Brain pericyte (primary cell): ENCODE results near the gene C3AR1.
"Not testable (repeated sequence)": the region's sequence is repeated elsewhere in the genome, so short reads cannot be mapped to it uniquely, and the experiment has no call there.

ENCODE experiments used
- DNase-seq: peaks from one replicate; pipeline ENCODE4 v3.0.0-alpha.2; 2012; ENCODE audit warnings: low read depth, low spot score

C3AR1 gene

DNA sequence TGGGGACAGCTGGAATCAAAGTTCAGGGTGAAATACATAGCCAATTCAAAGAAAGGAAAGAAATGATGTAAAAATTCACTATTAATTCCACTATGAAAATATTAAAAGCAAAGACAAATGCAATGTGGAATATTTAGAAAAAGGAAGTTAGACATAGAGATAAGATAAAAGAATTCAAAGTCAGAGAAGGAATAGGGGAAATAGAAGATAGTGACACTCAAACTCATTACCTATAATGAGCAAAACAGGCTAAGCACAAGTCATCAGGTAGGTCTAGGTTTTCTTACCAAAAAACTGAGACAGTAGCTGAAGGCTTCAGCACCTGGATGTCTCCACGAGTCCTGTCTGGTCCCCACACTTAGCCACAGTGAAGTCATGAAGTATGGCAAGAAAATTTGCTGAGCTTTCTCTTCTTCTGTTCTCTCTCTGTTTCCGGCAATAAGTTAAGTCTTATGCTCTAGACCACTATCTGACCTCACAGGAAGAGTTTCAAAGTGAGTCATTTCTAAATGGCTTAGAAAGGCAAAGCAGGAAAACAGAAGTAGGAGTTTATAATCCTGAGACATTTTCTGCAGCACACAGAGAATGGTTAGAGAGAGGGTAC lies at the start of gene C3AR1:
Gene C3AR1 (minus strand): TSS at position 369 of the 604 bp plus-strand sequence. CDS start 6,174 bp downstream, outside the sequence.
- DNase-seq: no peak

DNA sequence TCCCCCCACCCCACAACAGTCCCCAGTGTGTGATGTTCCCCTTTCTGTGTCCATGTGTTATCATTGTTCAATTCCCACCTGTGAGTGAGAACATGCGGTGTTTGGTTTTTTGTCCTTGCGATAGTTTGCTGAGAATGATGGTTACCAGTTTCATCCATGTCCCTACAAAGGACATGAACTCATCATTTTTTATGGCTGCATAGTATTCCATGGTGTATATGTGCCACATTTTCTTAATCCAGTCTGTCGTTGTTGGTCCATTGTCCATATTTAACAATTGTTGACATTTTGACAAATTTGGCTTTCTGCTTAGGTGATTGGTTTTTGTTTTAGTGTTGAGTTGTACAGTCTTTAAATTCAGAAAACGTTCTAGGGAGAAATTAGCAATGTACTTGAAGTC lies 47.0 kb upstream of the C3AR1 start:
- not testable (repeated sequence) for DNase-seq

DNA sequence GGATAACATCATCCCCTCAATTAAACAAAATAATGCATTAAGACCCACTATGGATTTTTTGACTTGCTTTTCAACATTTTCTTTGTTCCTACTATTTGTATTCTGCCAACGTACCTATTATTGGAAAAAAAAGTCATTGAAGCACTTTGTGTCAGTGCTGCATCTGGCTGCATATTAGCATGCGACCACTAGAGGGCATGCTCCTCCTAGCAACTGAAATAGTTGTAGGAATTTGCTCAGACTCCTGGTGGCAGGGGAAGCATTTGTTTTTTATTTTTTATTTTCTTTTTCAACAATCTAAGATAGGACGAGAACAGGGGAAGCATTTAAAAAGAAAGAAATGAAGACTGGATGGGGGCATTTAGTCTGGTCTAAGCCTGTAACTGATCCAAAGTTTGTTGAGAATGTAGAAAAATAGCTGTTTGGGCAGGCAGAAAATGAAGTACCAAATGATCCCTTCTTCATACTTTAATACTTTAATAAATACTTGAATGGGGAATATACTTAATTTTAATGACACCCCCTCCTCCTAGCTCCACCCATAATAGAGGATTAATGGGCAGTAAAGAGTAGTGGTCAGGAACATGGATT lies 42.7 kb upstream of the C3AR1 start:
- DNase-seq: peak; percentile 39

DNA sequence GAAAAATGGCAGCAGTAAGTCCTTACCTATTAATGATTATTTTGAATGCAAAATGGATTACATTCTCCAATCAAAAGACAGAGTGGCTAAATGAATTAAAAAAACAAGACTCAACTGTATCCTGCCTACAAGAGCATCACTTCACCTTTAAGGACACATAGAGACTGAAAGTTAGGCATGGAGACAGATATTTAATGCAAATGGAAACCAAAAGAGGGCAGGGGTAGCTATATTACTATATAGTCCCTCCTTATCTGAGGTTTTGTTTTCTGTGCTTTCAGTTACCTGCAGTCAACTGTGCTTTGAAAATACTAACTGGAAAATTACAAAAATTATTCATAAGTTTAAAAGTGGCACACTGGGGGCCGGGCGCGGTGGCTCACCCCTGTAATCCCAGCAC lies 33.1 kb upstream of the C3AR1 start:
- no peak for DNase-seq

DNA sequence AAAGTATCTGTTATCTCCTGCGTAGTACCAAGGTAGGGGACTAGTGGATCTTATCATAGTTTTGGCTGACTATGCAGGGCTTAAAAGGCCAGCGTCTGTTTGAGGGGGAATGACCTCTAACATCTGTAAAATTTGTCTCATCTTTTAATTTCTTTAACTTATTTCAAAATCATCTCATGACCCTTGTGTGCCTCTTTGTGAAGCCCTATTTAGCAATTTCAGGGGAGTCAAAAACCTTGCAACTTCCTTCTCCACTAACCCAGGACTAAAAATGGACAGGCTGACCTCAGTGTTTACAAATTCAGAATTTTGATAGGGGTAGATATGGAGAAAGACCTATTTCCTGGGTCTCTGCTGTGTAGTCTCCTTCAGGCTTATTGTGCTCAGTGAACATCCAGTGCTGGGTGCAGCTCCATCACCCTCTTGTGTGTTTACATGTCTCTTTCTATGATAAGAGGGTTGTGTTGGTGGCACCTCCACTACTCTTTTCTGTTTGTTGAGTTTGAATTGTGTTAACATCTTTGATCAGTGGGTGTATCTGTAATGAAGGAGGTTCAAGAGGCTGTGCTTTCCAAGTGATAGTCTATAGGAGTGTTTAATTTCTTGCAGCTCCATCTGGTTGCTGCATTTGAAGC lies 30.2 kb upstream of the C3AR1 start:
- no peak for DNase-seq

GRCh38 chr12:8093291-8093690 lies 27.1 kb upstream of the C3AR1 start:
- no peak for DNase-seq

DNA sequence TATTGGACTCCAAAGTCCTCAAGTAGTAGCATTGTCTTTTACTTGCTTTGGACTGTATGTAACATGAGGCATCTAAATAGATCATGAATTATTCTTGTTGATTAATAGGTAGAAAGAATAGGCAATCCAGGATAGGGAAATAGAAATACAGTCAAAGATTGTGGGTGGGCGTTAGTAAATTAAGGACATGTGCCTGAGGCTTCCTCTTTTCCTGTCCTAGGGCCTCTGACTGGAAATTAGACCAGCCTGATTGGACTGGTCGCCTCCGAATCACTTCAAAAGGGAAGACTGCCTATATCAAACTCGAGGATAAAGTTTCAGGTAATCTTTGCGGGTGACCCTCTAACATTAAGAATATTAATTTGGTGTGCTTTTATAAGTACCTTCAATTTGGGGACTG lies 23.6 kb upstream of the C3AR1 start:
- no peak for DNase-seq

DNA sequence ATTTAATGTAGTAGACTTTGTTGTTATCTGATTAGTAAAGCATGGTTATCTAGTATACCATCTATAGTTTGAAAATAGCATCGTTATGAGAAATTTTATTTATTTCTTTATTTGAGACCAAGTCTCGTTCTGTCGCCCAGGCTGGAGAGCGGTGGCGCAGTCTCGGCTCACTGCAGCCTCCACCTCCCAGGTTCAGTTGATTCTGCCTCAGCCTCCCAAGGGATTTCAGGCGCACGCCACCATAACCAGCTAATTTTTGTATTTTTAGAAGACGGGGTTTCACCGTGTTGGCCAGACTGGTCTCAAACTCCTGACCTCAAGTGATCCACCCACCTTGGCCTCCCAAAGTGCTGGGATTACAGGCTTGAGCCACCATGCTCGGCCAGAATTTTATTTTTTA lies 23.1 kb upstream of the C3AR1 start:
- not testable (repeated sequence) for DNase-seq

DNA sequence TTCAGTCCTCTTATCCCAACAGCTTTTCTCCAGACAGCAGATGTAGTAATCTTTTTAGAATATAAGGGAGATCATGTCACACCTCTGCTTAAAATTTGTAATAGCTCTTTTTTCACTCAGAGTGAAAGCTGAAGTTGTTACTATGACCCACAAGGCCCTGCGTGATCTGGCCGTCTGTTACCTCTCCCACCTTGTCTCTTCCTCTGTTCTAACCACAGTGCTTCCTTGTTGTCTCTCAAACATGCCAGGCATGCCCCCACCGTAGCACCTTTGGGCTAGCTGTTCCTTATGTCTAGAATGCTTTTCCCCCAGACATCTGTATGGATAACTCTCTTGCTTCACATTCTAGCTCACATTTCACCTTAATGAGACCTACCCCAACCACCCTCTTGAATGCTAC lies 22.4 kb upstream of the C3AR1 start:
- no peak for DNase-seq

DNA sequence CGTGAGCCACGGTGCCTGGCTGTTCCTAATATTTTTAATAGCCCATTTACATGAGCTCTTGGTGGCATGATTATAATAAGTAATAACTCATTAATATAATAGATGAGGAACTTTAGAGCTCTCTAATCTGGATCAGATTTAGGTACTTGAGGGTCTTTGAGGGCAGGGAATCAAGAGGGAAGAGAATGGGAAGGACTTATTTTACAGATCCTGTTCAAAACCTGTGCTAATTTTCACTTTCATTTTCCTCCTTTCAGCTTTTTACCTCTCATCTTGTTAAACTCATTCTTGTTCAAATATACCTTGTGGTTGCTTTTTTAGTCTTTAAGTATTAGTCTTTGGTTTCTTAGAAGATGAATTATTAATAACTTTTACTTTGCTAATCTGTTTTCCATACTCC lies 21.5 kb upstream of the C3AR1 start:
- DNase-seq: no peak

DNA sequence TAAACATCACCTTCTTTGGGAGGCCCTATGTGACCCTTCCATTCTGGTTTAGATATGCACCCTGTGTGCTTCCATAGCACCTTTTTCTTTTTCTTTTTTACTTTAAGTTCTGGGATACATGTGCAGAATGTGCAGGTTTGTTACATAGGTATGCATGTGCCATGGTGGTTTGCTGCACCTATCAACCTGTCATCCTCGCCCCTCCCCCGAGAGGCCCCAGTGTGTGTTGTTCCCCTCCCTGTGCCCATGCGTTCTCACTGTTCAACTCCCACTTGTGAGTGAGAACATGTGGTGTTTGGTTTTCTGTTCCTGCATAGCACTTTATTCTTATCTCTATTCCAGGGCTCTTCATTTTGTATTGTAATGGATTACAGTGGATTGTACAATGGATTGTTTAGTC lies 18.2 kb upstream of the C3AR1 start:
- DNase-seq: not testable (repeated sequence)

DNA sequence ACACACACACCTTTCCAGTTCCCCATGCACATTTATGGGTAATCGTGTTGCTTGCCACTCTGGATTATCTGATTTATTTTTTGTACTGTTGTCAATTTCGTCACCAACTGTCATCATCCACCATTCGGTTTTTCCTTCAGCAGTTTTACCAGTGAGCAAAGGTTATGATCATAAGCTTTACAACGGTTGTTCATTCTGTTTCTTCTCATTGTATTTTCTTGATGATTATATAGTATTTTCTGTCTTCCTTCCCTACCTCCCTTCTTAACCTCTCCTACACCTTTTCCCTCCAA lies 16.6 kb upstream of the C3AR1 start:
- no peak for DNase-seq

DNA sequence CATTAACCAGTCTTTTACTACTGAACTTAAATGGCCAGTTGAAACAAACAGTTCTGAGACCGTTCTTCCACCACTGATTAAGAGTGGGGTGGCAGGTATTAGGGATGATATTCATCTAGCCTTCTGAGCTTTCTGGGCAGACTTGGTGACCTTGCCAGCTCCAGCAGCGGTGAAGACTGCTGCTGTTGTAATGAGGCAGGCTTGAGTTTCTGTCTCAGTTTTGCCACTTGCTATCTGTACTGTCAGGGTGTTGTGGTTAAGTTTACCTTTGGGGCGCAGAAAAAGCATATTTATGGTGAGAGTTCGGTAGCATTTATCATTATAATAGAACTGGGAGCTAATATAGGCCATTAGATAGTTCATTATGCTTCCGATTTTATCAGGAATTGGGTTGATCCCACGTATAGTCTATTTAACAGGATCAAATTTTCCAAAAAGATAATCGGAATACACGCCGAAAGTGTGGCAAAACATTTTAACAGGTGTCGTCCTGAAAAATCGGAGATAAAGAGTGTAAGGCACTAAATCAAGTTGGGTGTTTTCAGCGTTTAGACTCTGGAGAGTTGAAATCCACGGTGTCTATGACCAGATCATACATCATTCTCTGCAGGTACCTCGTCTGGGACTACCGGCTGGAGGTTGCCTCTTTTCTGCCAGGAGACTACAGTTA lies 15.2 kb upstream of the C3AR1 start:
- no peak for DNase-seq

DNA sequence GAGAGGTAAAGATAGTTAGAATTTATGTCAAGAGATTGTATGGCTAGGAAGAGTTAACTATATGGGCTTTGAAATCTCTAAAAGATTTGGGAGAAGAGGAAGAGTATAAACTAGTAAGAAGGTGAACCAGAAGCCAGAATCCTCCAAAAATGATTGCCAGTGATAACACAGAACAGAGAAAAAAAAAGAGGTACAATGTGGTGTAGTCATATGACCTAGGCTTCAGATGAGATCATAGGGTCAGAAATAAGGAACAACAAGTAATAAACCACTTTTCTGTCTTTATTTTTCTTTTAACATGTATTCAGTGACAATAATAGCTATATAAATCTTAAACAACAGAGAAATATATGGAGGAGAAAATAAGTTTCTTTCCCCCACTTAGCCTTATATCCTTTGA lies 14.0 kb upstream of the C3AR1 start:
- DNase-seq: no peak

DNA sequence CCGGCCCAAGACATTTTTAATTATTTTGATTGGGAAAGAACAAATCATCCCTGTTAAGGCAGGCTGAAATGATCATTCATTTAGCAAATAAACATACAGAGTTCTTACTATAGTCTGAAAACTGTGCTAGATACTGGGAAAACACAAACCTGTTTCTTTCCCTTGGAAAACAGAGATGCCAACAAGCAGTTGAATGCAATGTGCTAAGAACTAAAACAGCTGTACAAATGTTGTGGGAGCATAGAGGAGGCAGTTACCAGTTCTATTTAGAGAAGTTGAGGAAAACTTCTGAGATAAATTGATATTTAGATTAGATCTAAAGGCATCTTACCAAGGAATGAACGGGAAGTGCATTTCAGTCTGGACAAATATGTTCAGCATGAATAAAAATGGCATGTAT lies 12.8 kb upstream of the C3AR1 start:
- no peak for DNase-seq

- DNase-seq: peak; percentile 10
Observed at GRCh38 chr12:8078398-8078797, 12.2 kb upstream of the C3AR1 start.

GRCh38 chr12:8077207-8077606 lies 11.0 kb upstream of the C3AR1 start:
- DNase-seq: no peak

- DNase-seq: no peak
Observed at GRCh38 chr12:8076366-8076765, 10.2 kb upstream of the C3AR1 start.

DNA sequence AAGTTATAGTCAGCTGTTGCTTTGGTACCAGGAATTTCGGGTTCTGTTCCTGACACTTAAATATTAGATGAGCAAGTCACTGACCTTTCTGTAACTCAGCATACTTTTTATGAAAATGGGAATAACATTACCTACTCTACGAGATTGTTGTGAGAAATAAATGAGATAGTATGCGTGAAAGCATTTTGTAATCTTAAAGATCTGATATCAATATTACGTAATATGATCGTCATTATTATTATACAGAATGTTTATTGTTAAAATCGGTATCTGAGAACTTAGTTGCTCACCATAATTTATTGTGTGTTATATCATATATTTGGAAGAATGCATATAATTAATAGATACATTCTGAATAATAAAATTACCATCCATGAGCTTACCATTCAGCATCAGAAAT lies 9.8 kb upstream of the C3AR1 start:
- no peak for DNase-seq

- DNase-seq: not testable (repeated sequence)
Observed at GRCh38 chr12:8071820-8072219, 5.7 kb upstream of the C3AR1 start.

GRCh38 chr12:8069582-8069981 lies 3.4 kb upstream of the C3AR1 start:
- no peak for DNase-seq

DNA sequence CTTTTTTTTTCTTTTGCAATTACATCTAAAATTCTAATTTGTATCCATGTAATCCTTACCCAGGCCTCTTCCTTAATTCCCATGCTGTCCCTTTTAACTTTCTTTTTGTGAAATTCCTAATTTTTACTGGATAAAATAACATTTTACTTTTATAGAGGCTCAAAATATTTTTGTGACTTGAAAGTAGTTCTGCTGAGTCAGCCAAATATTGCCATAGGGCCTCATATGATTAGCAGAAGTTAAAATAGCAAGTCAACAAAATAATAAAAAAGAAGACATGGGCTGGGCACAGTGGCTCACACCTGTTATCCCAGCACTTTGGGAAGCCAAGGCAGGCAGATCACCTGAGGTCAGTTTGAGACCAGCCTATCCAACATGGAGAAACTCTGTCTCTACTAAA lies 2.0 kb downstream of the C3AR1 start:
- no peak for DNase-seq

DNA sequence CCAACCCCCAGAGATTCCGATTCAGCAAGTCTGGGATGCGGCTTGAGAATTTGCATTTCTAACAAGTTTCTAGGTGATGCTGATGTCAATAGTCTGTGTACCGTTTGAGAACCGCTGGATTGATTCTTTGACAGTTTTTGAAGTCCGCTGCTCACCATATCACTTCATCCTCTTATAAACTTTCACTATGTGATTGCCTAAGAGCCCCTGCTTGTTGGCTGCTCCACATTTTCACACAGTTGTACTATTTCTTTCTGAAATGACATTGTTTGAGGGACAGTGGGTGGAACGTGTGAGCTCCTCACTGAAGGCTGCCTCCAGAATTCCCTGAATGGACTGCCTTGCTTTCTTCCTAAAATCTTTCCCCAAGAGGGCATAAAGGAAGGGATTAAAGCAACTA lies 7.7 kb downstream of the C3AR1 start:
- DNase-seq: no peak
